OCI-LY1 (cell line): ENCODE results near the gene ROCK2.

Experiments used
- CTCF ChIP-seq: fragments of 200-600 bp; sonication (generic), shearing (Covaris generic); IDR thresholded peaks from 2 replicates; pipeline ENCODE4 v1.5.1; 2017; ENCODE audit warnings: mild to moderate bottlenecking, antibody characterized with exemption, low read length, moderate library complexity, mixed read lengths
- EZH2 ChIP-seq: fragments of 200-600 bp; sonication (generic), shearing (Covaris generic); IDR thresholded peaks from 2 replicates; pipeline ENCODE4 v1.8.0; 2017; ENCODE audit warnings: borderline replicate concordance, mixed run types, mild to moderate bottlenecking, antibody characterized with exemption, low read length, moderate library complexity, mixed read lengths

DNA sequence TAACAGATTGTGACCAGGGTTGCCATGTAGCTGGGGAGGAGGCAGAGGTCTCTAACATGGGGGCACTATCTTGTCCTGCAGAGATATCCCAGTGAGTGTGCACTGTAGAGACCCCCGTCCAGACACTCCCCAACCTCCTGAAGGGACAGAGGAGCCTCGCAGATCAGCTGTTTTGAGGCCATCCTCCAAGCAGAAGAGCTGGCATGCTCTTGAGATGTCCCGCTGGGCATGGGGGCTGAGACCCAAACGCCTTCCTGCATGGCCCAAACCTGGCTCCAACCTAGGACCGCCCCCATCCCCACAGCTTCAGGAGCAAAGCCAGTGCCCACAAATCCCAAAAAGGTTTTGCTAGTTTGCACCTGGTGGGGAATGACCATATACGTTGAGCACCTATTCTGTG is 191.8 kb downstream of the ROCK2 start:
- TF ChIP-seq CTCF (no peak), EZH2 (no peak)
